Smooth muscle cell (in vitro differentiated cells): ENCODE measurements around the gene CAPN10. TPM values are rescaled to one million over a fixed set of nuclear protein-coding genes. Genes with fewer than 3 reads are reported as not detected.

ENCODE experiments used
- DNase-seq: peaks from one replicate; lab custom pipeline; 2025; ENCODE audit not compliant: unreplicated experiment; lab: John Stamatoyannopoulos, UW
- H2AFZ ChIP-seq: fragments of 200-600 bp; sonication (generic); 2 replicates; pipeline ENCODE4 v1.6.0; 2016; ENCODE audit warnings: antibody characterized with exemption, low read depth, mild to moderate bottlenecking
- H3F3A ChIP-seq: fragments of 200-600 bp; sonication (generic); 2 replicates; pipeline ENCODE4 v1.6.0; 2017; ENCODE audit warnings: antibody characterized with exemption, low read depth
- H3K27ac ChIP-seq: fragments of 200-600 bp; sonication (generic); 2 replicates; pipeline ENCODE4 v1.5.1; 2016; ENCODE audit warnings: low read depth, mild to moderate bottlenecking
- H3K27me3 ChIP-seq: fragments of 200-600 bp; sonication (generic); 2 replicates; pipeline ENCODE4 v1.6.1; 2016; ENCODE audit warnings: low read depth, mild to moderate bottlenecking
- H3K36me3 ChIP-seq: fragments of 200-600 bp; sonication (generic); 2 replicates; pipeline ENCODE4 v1.5.1; 2016; ENCODE audit warnings: low read depth
- H3K4me1 ChIP-seq: fragments of 200-600 bp; sonication (generic); 2 replicates; pipeline ENCODE4 v1.5.1; 2016; ENCODE audit warnings: low read depth
- H3K4me2 ChIP-seq: fragments of 200-600 bp; sonication (generic); 2 replicates; pipeline ENCODE4 v1.6.0; 2016; ENCODE audit warnings: mild to moderate bottlenecking
- H3K4me3 ChIP-seq: fragments of 200-600 bp; sonication (generic); 2 replicates; pipeline ENCODE4 v1.5.1; 2016; ENCODE audit warnings: mild to moderate bottlenecking
- H3K79me2 ChIP-seq: fragments of 200-600 bp; sonication (generic); 2 replicates; pipeline ENCODE4 v1.6.0; 2016; ENCODE audit warnings: low read depth, mild to moderate bottlenecking
- H3K9ac ChIP-seq: fragments of 200-600 bp; sonication (generic); 2 replicates; pipeline ENCODE4 v1.6.0; 2016; ENCODE audit warnings: low read depth
- H3K9me3 ChIP-seq: fragments of 200-600 bp; sonication (generic); replicated peaks from 2 replicates; pipeline ENCODE4 v1.5.1; 2016; ENCODE audit warnings: low read depth
- H4K20me1 ChIP-seq: fragments of 200-600 bp; sonication (generic); 2 replicates; pipeline ENCODE4 v1.6.0; 2016; ENCODE audit warnings: low read depth
- WGBS: methylation state at CpG from one replicate; pipeline ENCODE4 v1.1.7; 2016; ENCODE audit warnings: low lambda C conversion rate; 5-methylcytosine and 5-hydroxymethylcytosine counted together
- polyA plus RNA-seq: library from polyadenylated mRNA; unstranded; fragments of >200 nt; fragmentation: Nextera tagmentation; extraction: Ambion mirVana; gene quantifications from 2 replicates; pipeline ENCODE4 v1.2.1, GENCODE V29; 2016
- total RNA-seq: library from RNA; depleted of rRNA; stranded (reverse); fragments of >200 nt; gene quantifications from 2 replicates; pipeline ENCODE4 v1.2.3, GENCODE V29; 2014
- TF ChIP-seq, protein P1 (sequence below): fragments of 200-600 bp; sonication (generic); IDR thresholded peaks from 2 replicates; pipeline ENCODE4 v1.5.1; 2017; ENCODE audit warnings: borderline replicate concordance, mild to moderate bottlenecking, antibody characterized with exemption; ENCODE audit not compliant: insufficient read depth, poor library complexity, severe bottlenecking

CAPN10 gene
- total and polyA plus RNA-seq, 2 experiments from 2014 or later: 6.6 to 17.0 TPM

DNA sequence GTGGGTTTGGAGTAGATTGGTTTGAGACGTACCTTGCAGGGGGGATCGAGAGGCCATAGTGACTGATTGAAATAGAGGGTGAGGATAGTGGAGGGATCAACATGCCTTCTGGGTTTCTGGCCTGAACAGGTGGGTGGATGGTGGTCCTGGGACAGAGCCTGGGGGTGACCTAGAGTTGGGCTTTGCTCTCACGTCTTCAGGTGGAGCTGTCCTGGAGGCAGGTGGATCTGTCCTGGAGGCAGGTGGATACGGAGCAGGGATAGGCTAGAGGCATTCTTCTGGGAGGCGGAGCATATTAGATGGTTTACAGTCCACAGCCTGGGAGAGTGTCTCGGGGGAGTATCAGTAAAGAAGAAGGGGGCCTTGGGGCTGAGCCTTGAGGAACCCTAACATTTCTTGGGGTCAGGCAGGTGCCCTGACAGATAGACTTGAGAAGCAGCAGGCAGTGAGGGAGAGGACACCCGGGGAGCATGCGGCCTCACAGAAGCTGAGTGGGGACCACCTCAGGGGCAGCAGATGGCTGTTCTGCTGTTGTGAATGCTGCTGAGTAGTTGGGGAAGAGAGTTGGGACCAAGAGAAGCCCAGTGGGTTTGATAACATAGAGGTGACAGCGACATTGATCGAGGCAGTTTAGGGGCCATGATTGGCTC lies 1.6 kb downstream of the CAPN10 start:
- Histone ChIP-seq H3K36me3 (no peaks in the 10 kb centered on the region), H3K4me3 (peak overlapping the region; percentile 92), H2AFZ (no peak overlapping the region), H3K27ac (no peak overlapping the region), H3F3A (no peaks in the 10 kb centered on the region), H3K9ac (no peak overlapping the region), H3K79me2 (peaks cover 59% of the 10 kb centered on the region), H3K4me2 (peak overlapping the region; percentile 97), H3K9me3 (no peaks in the 10 kb centered on the region), H4K20me1 (peaks cover 48% of the 10 kb centered on the region), H3K4me1 (peaks cover 23% of the 10 kb centered on the region), H3K27me3 (no peaks in the 10 kb centered on the region)
- WGBS: 91% methylated on average over 10 of the region's 10 CpGs
- DNase-seq: no peak
- TF ChIP-seq, protein P1, sequence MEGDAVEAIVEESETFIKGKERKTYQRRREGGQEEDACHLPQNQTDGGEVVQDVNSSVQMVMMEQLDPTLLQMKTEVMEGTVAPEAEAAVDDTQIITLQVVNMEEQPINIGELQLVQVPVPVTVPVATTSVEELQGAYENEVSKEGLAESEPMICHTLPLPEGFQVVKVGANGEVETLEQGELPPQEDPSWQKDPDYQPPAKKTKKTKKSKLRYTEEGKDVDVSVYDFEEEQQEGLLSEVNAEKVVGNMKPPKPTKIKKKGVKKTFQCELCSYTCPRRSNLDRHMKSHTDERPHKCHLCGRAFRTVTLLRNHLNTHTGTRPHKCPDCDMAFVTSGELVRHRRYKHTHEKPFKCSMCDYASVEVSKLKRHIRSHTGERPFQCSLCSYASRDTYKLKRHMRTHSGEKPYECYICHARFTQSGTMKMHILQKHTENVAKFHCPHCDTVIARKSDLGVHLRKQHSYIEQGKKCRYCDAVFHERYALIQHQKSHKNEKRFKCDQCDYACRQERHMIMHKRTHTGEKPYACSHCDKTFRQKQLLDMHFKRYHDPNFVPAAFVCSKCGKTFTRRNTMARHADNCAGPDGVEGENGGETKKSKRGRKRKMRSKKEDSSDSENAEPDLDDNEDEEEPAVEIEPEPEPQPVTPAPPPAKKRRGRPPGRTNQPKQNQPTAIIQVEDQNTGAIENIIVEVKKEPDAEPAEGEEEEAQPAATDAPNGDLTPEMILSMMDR: no peak

DNA sequence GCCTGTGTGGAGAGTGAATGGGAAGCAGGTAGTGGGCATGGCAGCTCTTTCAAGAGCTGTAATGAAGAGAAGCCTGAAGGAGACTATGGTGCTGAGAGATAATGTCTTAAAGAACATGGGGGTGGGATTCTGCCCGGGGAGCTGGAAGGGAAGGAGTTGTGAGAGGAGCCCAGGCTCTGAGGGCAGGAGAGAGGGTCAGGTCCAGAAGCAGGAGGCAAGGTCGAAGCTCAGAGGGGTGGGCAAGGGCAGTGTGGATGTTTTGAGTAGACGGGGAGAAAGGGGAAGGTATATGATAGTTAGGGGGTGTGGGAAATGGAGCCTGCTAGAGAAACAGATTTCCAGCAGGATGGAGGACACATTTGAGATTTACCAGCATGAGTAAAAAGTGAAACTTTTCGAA lies 2.1 kb downstream of the CAPN10 start:
- no peaks in the 10 kb centered on the region for H3K36me3 ChIP-seq
- H2AFZ ChIP-seq: no peak overlapping the region
- peaks cover 56% of the 10 kb centered on the region for H3K79me2 ChIP-seq
- H3K4me3 ChIP-seq: no peak overlapping the region
- no peaks in the 10 kb centered on the region for H3F3A ChIP-seq
- no peaks in the 10 kb centered on the region for H3K27me3 ChIP-seq
- no peaks in the 10 kb centered on the region for H3K9me3 ChIP-seq
- H3K4me2 ChIP-seq: no peak overlapping the region
- no peak for DNase-seq
- 83% methylated on average over 4 of the region's 4 CpGs for WGBS
- no peak overlapping the region for H3K27ac ChIP-seq
- TF ChIP-seq, protein P1: no peak
- H3K9ac ChIP-seq: no peak overlapping the region
- H3K4me1 ChIP-seq: peaks cover 23% of the 10 kb centered on the region
- peaks cover 48% of the 10 kb centered on the region for H4K20me1 ChIP-seq

DNA sequence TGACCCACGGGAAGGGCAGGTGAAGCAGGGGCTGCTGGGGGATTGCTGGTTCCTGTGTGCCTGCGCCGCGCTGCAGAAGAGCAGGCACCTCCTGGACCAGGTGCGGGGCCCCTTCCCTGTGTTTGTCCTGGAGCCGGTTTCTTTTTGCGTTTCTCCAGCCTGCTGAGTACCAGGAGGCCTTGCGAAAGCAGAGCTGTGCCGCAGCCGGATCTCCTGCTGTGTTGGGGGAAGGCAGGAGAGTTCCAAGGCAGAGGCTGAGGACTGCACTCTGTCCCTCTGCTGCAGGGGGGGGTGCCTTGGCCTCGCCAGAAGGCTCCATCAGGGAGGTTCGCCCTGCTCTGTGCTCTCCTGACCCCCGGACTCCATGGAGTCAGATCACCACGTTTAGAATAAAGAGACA lies 2.8 kb downstream of the CAPN10 start:
- WGBS: 92% methylated on average over 14 of the region's 14 CpGs
- DNase-seq: no peak
- H3K4me2 ChIP-seq: no peak overlapping the region
- no peak overlapping the region for H3K4me3 ChIP-seq
- TF ChIP-seq, protein P1: no peak
- H3F3A ChIP-seq: no peaks in the 10 kb centered on the region
- peaks cover 52% of the 10 kb centered on the region for H4K20me1 ChIP-seq
- no peaks in the 10 kb centered on the region for H3K27me3 ChIP-seq
- no peak overlapping the region for H3K27ac ChIP-seq
- H3K9ac ChIP-seq: no peak overlapping the region
- H3K79me2 ChIP-seq: peaks cover 49% of the 10 kb centered on the region
- no peaks in the 10 kb centered on the region for H3K36me3 ChIP-seq
- H2AFZ ChIP-seq: no peak overlapping the region
- no peaks in the 10 kb centered on the region for H3K9me3 ChIP-seq
- H3K4me1 ChIP-seq: peaks cover 23% of the 10 kb centered on the region

DNA sequence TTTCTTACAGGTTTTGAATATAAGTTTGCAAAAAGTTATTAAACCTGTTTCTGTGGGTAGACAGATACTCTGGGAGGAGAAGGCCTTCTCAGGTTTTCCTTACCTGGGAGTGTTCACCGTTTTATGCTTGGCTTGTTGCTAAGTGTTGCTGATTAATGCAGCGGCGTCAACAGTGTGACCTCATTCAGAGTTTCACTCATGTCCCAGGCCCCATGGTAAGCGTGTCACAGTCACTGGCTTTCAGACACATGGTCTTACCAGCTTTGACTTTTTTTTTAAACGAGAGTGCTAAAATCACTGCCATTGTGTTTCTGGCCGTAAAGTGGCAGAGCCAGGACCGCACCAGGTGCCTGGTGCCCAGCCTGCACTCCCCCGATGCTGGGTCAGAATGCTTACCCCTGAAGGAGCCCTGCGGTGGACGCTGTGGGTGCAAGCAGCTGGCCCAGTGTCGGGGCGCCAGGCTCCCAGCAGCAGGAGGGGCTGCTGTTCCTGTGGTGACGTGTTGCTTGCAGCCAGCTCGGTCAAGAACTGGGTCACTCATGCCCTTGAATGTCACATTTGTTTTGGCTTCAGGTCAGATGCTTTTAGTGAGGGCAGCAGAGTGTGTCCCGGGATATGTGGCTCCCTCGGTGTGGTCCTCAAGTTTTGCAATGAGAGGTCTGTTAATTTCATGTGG lies 3.5 kb downstream of the CAPN10 start:
- no peaks in the 10 kb centered on the region for H3K36me3 ChIP-seq
- H3K9ac ChIP-seq: no peak overlapping the region
- no peak overlapping the region for H3K4me3 ChIP-seq
- peaks cover 43% of the 10 kb centered on the region for H3K79me2 ChIP-seq
- WGBS: 94% methylated on average over 16 of the region's 16 CpGs
- H3K4me2 ChIP-seq: no peak overlapping the region
- H3K27me3 ChIP-seq: no peaks in the 10 kb centered on the region
- no peak overlapping the region for H3K27ac ChIP-seq
- H3K4me1 ChIP-seq: peaks cover 19% of the 10 kb centered on the region
- no peak overlapping the region for H2AFZ ChIP-seq
- H3F3A ChIP-seq: no peaks in the 10 kb centered on the region
- peaks cover 51% of the 10 kb centered on the region for H4K20me1 ChIP-seq
- no peaks in the 10 kb centered on the region for H3K9me3 ChIP-seq
- TF ChIP-seq, protein P1: no peak
- no peak for DNase-seq
